ENCODE results near the gene SRGAP1.
A peak's percentile ranks its signal among the peaks of the same experiment; 100 is the strongest.
"Not testable (repeated sequence)": the region's sequence is repeated elsewhere in the genome, so short reads cannot be mapped to it uniquely, and the experiment has no call there.

SRGAP1 gene

DNA sequence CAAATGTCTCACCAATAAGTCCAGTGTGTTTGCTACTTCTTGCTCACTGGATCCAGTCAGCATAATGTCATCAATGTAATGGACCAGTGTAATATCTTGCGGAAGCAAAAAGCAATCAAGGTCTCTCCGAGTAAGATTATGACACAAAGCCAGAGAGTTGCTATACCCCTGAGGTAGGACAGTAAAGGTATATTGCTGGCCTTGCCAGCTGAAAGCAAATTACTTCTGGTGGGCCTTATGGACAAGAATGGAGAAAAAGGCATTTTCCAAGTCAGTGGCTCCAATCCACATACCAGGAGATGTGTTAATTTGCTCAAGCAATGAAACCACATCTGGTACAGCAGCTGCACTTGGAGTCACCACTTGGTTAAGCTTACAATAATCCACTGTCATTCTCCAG lies 288.2 kb downstream of the SRGAP1 start:
- TF ChIP-seq ZNF157 (tag by site-specific recombination; IDR thresholded peaks at IDR 0.05): peak; percentile 94
- CTCF ChIA-PET; H3K36me3 ChIP-seq (ENCODE audit: control insufficient read depth in 2 of 2, insufficient read depth in 1 of 2, low read length in 2 of 2); H3K4me1 ChIP-seq (ENCODE audit: control insufficient read depth, insufficient read depth, low read length); H3K4me3 ChIP-seq (ENCODE audit: low read depth, low read length); POLR2A ChIA-PET; H3K27ac ChIP-seq (ENCODE audit: extremely low read depth, low read depth, low read length); H3K9me3 ChIP-seq (ENCODE audit: control insufficient read depth, insufficient read depth, low read depth, low read length): not testable (repeated sequence)

DNA sequence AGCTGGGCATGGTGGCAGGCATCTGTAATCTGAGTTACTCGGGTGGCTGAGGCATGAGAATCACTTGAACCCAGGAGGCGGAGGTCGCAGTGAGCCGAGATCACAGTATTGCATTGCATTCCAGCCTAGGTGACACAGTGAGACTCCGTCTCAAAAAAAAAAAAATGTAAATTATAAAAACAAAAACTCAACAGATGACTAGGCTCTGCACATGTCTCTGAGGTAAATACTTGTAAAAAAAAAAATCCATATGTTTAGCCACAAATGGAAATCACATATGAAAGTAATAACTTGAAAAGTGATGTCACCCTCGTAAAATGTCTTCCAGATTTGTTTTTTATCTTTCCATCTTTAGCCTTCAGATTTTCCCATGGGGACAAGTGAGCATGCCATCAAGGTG lies 292.6 kb downstream of the SRGAP1 start:
- ChIA-PET POLR2A (no interaction called here), CTCF (no interaction called here)
- no peak overlapping the region for H3K4me3 ChIP-seq (ENCODE audit: low read depth, low read length)
- no peaks in the 10 kb centered on the region for H3K36me3 ChIP-seq (ENCODE audit: control insufficient read depth in 2 of 2, insufficient read depth in 1 of 2, low read length in 2 of 2)
- no peak for TF ChIP-seq ZNF664 (tag by site-specific recombination; IDR thresholded peaks at IDR 0.05)
- TF ChIP-seq MYNN (tag by site-specific recombination; IDR thresholded peaks at IDR 0.05; ENCODE audit: borderline replicate concordance): no peak
- TF ChIP-seq, protein P1, sequence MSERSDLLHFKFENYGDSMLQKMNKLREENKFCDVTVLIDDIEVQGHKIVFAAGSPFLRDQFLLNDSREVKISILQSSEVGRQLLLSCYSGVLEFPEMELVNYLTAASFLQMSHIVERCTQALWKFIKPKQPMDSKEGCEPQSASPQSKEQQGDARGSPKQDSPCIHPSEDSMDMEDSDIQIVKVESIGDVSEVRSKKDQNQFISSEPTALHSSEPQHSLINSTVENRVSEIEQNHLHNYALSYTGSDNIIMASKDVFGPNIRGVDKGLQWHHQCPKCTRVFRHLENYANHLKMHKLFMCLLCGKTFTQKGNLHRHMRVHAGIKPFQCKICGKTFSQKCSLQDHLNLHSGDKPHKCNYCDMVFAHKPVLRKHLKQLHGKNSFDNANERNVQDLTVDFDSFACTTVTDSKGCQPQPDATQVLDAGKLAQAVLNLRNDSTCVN (tag by site-specific recombination; optimal IDR thresholded peaks at IDR 0.05): no peak
- TF ChIP-seq, protein P2, sequence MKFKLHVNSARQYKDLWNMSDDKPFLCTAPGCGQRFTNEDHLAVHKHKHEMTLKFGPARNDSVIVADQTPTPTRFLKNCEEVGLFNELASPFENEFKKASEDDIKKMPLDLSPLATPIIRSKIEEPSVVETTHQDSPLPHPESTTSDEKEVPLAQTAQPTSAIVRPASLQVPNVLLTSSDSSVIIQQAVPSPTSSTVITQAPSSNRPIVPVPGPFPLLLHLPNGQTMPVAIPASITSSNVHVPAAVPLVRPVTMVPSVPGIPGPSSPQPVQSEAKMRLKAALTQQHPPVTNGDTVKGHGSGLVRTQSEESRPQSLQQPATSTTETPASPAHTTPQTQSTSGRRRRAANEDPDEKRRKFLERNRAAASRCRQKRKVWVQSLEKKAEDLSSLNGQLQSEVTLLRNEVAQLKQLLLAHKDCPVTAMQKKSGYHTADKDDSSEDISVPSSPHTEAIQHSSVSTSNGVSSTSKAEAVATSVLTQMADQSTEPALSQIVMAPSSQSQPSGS (tag by site-specific recombination; IDR thresholded peaks at IDR 0.05; ENCODE audit: low read depth): no peak
- no peak for TF ChIP-seq ZNF768 (tag by site-specific recombination; IDR thresholded peaks at IDR 0.05)
- TF ChIP-seq ZNF341 (tag by site-specific recombination; IDR thresholded peaks at IDR 0.05; ENCODE audit: low read depth): no peak
- no peak for TF ChIP-seq TCF7L2 (IDR thresholded peaks at IDR 0.05; ENCODE audit: borderline replicate concordance, low read depth, low read length)
- TF ChIP-seq ZNF138 (tag by site-specific recombination; IDR thresholded peaks at IDR 0.05; ENCODE audit: borderline replicate concordance): no peak
- TF ChIP-seq ZNF600 (tag by site-specific recombination; IDR thresholded peaks at IDR 0.05): no peak
- TF ChIP-seq, protein P3, sequence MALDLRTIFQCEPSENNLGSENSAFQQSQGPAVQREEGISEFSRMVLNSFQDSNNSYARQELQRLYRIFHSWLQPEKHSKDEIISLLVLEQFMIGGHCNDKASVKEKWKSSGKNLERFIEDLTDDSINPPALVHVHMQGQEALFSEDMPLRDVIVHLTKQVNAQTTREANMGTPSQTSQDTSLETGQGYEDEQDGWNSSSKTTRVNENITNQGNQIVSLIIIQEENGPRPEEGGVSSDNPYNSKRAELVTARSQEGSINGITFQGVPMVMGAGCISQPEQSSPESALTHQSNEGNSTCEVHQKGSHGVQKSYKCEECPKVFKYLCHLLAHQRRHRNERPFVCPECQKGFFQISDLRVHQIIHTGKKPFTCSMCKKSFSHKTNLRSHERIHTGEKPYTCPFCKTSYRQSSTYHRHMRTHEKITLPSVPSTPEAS (tag by site-specific recombination; IDR thresholded peaks at IDR 0.05): no peak
- TF ChIP-seq, protein P4, sequence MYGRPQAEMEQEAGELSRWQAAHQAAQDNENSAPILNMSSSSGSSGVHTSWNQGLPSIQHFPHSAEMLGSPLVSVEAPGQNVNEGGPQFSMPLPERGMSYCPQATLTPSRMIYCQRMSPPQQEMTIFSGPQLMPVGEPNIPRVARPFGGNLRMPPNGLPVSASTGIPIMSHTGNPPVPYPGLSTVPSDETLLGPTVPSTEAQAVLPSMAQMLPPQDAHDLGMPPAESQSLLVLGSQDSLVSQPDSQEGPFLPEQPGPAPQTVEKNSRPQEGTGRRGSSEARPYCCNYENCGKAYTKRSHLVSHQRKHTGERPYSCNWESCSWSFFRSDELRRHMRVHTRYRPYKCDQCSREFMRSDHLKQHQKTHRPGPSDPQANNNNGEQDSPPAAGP (tag by site-specific recombination; IDR thresholded peaks at IDR 0.05): no peak
- no peak for TF ChIP-seq ZNF549 (tag by site-specific recombination; IDR thresholded peaks at IDR 0.05)
- TF ChIP-seq ZNF76 (tag by site-specific recombination; IDR thresholded peaks at IDR 0.05; ENCODE audit: borderline replicate concordance, low read depth): no peak
- no peak for TF ChIP-seq KLF10 (tag by site-specific recombination; IDR thresholded peaks at IDR 0.05)
- TF ChIP-seq, protein P5, sequence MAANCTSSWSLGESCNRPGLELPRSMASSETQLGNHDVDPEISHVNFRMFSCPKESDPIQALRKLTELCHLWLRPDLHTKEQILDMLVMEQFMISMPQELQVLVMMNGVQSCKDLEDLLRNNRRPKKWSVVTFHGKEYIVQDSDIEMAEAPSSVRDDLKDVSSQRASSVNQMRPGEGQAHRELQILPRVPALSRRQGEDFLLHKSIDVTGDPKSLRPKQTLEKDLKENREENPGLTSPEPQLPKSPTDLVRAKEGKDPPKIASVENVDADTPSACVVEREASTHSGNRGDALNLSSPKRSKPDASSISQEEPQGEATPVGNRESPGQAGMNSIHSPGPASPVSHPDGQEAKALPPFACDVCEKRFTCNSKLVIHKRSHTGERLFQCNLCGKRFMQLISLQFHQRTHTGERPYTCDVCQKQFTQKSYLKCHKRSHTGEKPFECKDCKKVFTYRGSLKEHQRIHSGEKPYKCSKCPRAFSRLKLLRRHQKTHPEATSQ (tag by site-specific recombination; IDR thresholded peaks at IDR 0.05): no peak
- TF ChIP-seq ZNF391 (tag by site-specific recombination; IDR thresholded peaks at IDR 0.05; ENCODE audit: borderline replicate concordance, low read depth): no peak
- TF ChIP-seq SP7 (tag by site-specific recombination; IDR thresholded peaks at IDR 0.05): no peak
- TF ChIP-seq, protein P6, sequence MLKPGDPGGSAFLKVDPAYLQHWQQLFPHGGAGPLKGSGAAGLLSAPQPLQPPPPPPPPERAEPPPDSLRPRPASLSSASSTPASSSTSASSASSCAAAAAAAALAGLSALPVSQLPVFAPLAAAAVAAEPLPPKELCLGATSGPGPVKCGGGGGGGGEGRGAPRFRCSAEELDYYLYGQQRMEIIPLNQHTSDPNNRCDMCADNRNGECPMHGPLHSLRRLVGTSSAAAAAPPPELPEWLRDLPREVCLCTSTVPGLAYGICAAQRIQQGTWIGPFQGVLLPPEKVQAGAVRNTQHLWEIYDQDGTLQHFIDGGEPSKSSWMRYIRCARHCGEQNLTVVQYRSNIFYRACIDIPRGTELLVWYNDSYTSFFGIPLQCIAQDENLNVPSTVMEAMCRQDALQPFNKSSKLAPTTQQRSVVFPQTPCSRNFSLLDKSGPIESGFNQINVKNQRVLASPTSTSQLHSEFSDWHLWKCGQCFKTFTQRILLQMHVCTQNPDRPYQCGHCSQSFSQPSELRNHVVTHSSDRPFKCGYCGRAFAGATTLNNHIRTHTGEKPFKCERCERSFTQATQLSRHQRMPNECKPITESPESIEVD (tag by site-specific recombination; IDR thresholded peaks at IDR 0.05): no peak
- no peak overlapping the region for H3K27ac ChIP-seq (ENCODE audit: extremely low read depth, low read depth, low read length)
- H3K4me1 ChIP-seq (ENCODE audit: control insufficient read depth, insufficient read depth, low read length): no peaks in the 10 kb centered on the region
- no peaks in the 10 kb centered on the region for H3K9me3 ChIP-seq (ENCODE audit: control insufficient read depth, insufficient read depth, low read depth, low read length)
